WTC11 (cell line): ENCODE measurements around the gene SMC5. TPM values are rescaled to one million over a fixed set of nuclear protein-coding genes. Genes with fewer than 3 reads are reported as not detected.

ENCODE experiments used
- ATAC-seq: fragments of 200-7000 bp; cut with Tn5 transposase; 2 replicates; pipeline ENCODE4 v1.10.0; 2021; ENCODE audit warnings: mild to moderate bottlenecking, moderate library complexity
- CTCF ChIA-PET: fragments of 300-600 bp; sonication (Branson Sonifier 250); formaldehyde crosslinking; loops from one replicate; lab custom pipeline; 2021; ENCODE audit warnings: antibody characterized with exemption; lab: Charles Lee
- POLR2A ChIA-PET: fragments of 350-600 bp; sonication (Branson Sonifier 250); formaldehyde crosslinking; loops from one replicate; lab custom pipeline; 2021; ENCODE audit warnings: antibody characterized with exemption; lab: Charles Lee
- DNase-seq: peaks from one replicate; pipeline ENCODE4 v3.0.0; 2021; ENCODE audit warnings: low spot score
- H3K27ac Mint-ChIP-seq: 2 replicates; pipeline ENCODE4 v1.8.0; 2021; ENCODE audit warnings: mixed read lengths
- H3K27me3 Mint-ChIP-seq: 2 replicates; pipeline ENCODE4 v1.8.0; 2021; ENCODE audit warnings: low read depth, mild to moderate bottlenecking, moderate library complexity, mixed read lengths
- H3K36me3 Mint-ChIP-seq: 2 replicates; pipeline ENCODE4 v1.8.0; 2021; ENCODE audit warnings: mixed read lengths
- H3K4me1 Mint-ChIP-seq: 2 replicates; pipeline ENCODE4 v1.8.0; 2022; ENCODE audit warnings: mixed read lengths
- H3K4me3 Mint-ChIP-seq: 2 replicates; pipeline ENCODE4 v1.8.0; 2021; ENCODE audit warnings: mild to moderate bottlenecking, moderate library complexity, mixed read lengths
- H3K9me3 Mint-ChIP-seq: 2 replicates; pipeline ENCODE4 v1.8.0; 2021; ENCODE audit warnings: mixed read lengths
- ARID4B ChIP-seq: sonication (generic); formaldehyde crosslinking; IDR thresholded peaks from 2 replicates; pipeline ENCODE4 v1.8.0; 2023; ENCODE audit warnings: missing genetic modification reagents, mild to moderate bottlenecking, borderline replicate concordance
- CREB1 ChIP-seq: sonication (generic); formaldehyde crosslinking; IDR thresholded peaks from 2 replicates; pipeline ENCODE4 v1.8.0; 2023; ENCODE audit warnings: mild to moderate bottlenecking, missing genetic modification reagents
- FOXK1 ChIP-seq: sonication (generic); formaldehyde crosslinking; IDR thresholded peaks from 2 replicates; pipeline ENCODE4 v1.8.0; 2022; ENCODE audit warnings: mild to moderate bottlenecking, moderate library complexity, missing genetic modification reagents
- IRF2 ChIP-seq: sonication (generic); formaldehyde crosslinking; IDR thresholded peaks from 2 replicates; pipeline ENCODE4 v1.8.0; 2022; ENCODE audit warnings: low read depth, missing genetic modification reagents, borderline replicate concordance
- MYBL2 ChIP-seq: sonication (generic); formaldehyde crosslinking; IDR thresholded peaks from 2 replicates; pipeline ENCODE4 v1.8.1; 2023; ENCODE audit warnings: mild to moderate bottlenecking, moderate library complexity, missing genetic modification reagents
- NFATC4 ChIP-seq: fragments of 250-450 bp; sonication (Bioruptor Pico); IDR thresholded peaks from 2 replicates; pipeline ENCODE4 v1.9.0; 2021; ENCODE audit warnings: mild to moderate bottlenecking
- NR2C2 ChIP-seq: sonication (generic); formaldehyde crosslinking; IDR thresholded peaks from 2 replicates; pipeline ENCODE4 v1.8.0; 2022; ENCODE audit warnings: mild to moderate bottlenecking, missing genetic modification reagents
- NR3C1 ChIP-seq: sonication (generic); formaldehyde crosslinking; conservative IDR thresholded peaks from 2 replicates; pipeline ENCODE4 v1.8.1; 2023; ENCODE audit warnings: low read depth, mild to moderate bottlenecking, missing genetic modification reagents
- ZNF263 ChIP-seq: sonication (generic); formaldehyde crosslinking; IDR thresholded peaks from 2 replicates; pipeline ENCODE4 v1.8.1; 2022; ENCODE audit warnings: low read depth, mild to moderate bottlenecking, moderate library complexity, missing genetic modification reagents
- ZNF396 ChIP-seq: fragments of 250-450 bp; sonication (Bioruptor Pico); IDR thresholded peaks from 2 replicates; pipeline ENCODE4 v1.8.0; 2021; ENCODE audit warnings: mild to moderate bottlenecking, moderate library complexity, borderline replicate concordance
- ZNF423 ChIP-seq: fragments of 250-450 bp; sonication (Bioruptor Pico); IDR thresholded peaks from 2 replicates; pipeline ENCODE4 v2.1.2; 2022; ENCODE audit warnings: mild to moderate bottlenecking, moderate library complexity
- ZNF532 ChIP-seq: fragments of 250-450 bp; sonication (Bioruptor Pico); IDR thresholded peaks from 2 replicates; pipeline ENCODE4 v1.9.0; 2021; ENCODE audit warnings: mild to moderate bottlenecking, borderline replicate concordance
- total RNA-seq: library from RNA; stranded (reverse); gene quantifications from 3 replicates; pipeline ENCODE4 v1.2.3, GENCODE V29; 2021
- TF ChIP-seq, protein P1 (sequence below): sonication (generic); formaldehyde crosslinking; IDR thresholded peaks from 2 replicates; pipeline ENCODE4 v1.8.0; 2023; ENCODE audit warnings: mild to moderate bottlenecking, missing genetic modification reagents
- TF ChIP-seq, protein P2 (sequence below): sonication (generic); formaldehyde crosslinking; IDR thresholded peaks from 2 replicates; pipeline ENCODE4 v1.8.1; 2023; ENCODE audit warnings: mild to moderate bottlenecking, moderate library complexity, missing genetic modification reagents
- TF ChIP-seq, protein P3 (sequence below): sonication (generic); formaldehyde crosslinking; conservative IDR thresholded peaks from 2 replicates; pipeline ENCODE4 v1.8.1; 2023; ENCODE audit warnings: mild to moderate bottlenecking, low read depth, missing genetic modification reagents, moderate library complexity

SMC5 gene
- total RNA-seq, 1 experiment from 2014 or later, result 20.2 TPM

- ChIA-PET POLR2A (no interaction called here), CTCF (interaction anchor here (1.4 kb wide), 1 partner anchor 14 kb away, joined by 4 read pairs; no protein-coding TSS in a partner anchor)
- no peak overlapping the region for H3K4me3 Mint-ChIP-seq
- TF ChIP-seq NFATC4 (CRISPR knock-in tag) (no peak), MYBL2 (no peak), ZNF532 (CRISPR knock-in tag) (no peak), ARID4B (CRISPR knock-in tag) (no peak), ZNF396 (CRISPR knock-in tag) (no peak), FOXK1 (CRISPR knock-in tag) (no peak), IRF2 (CRISPR knock-in tag) (no peak), NR2C2 (CRISPR knock-in tag) (no peak), NR3C1 (no peak), CREB1 (CRISPR knock-in tag) (no peak), ZNF263 (no peak), ZNF423 (CRISPR knock-in tag) (no peak)
- TF ChIP-seq, protein P1, sequence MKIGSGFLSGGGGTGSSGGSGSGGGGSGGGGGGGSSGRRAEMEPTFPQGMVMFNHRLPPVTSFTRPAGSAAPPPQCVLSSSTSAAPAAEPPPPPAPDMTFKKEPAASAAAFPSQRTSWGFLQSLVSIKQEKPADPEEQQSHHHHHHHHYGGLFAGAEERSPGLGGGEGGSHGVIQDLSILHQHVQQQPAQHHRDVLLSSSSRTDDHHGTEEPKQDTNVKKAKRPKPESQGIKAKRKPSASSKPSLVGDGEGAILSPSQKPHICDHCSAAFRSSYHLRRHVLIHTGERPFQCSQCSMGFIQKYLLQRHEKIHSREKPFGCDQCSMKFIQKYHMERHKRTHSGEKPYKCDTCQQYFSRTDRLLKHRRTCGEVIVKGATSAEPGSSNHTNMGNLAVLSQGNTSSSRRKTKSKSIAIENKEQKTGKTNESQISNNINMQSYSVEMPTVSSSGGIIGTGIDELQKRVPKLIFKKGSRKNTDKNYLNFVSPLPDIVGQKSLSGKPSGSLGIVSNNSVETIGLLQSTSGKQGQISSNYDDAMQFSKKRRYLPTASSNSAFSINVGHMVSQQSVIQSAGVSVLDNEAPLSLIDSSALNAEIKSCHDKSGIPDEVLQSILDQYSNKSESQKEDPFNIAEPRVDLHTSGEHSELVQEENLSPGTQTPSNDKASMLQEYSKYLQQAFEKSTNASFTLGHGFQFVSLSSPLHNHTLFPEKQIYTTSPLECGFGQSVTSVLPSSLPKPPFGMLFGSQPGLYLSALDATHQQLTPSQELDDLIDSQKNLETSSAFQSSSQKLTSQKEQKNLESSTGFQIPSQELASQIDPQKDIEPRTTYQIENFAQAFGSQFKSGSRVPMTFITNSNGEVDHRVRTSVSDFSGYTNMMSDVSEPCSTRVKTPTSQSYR, result no peak
- TF ChIP-seq, protein P2, sequence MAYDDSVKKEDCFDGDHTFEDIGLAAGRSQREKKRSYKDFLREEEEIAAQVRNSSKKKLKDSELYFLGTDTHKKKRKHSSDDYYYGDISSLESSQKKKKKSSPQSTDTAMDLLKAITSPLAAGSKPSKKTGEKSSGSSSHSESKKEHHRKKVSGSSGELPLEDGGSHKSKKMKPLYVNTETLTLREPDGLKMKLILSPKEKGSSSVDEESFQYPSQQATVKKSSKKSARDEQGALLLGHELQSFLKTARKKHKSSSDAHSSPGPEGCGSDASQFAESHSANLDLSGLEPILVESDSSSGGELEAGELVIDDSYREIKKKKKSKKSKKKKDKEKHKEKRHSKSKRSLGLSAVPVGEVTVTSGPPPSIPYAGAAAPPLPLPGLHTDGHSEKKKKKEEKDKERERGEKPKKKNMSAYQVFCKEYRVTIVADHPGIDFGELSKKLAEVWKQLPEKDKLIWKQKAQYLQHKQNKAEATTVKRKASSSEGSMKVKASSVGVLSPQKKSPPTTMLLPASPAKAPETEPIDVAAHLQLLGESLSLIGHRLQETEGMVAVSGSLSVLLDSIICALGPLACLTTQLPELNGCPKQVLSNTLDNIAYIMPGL (CRISPR knock-in tag), result no peak
- TF ChIP-seq, protein P3, sequence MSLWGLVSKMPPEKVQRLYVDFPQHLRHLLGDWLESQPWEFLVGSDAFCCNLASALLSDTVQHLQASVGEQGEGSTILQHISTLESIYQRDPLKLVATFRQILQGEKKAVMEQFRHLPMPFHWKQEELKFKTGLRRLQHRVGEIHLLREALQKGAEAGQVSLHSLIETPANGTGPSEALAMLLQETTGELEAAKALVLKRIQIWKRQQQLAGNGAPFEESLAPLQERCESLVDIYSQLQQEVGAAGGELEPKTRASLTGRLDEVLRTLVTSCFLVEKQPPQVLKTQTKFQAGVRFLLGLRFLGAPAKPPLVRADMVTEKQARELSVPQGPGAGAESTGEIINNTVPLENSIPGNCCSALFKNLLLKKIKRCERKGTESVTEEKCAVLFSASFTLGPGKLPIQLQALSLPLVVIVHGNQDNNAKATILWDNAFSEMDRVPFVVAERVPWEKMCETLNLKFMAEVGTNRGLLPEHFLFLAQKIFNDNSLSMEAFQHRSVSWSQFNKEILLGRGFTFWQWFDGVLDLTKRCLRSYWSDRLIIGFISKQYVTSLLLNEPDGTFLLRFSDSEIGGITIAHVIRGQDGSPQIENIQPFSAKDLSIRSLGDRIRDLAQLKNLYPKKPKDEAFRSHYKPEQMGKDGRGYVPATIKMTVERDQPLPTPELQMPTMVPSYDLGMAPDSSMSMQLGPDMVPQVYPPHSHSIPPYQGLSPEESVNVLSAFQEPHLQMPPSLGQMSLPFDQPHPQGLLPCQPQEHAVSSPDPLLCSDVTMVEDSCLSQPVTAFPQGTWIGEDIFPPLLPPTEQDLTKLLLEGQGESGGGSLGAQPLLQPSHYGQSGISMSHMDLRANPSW, result no peak
- peaks cover 25% of the 10 kb centered on the region for H3K4me1 Mint-ChIP-seq
- H3K9me3 Mint-ChIP-seq, result no peaks in the 10 kb centered on the region
- no peak overlapping the region for H3K27ac Mint-ChIP-seq
- no peak for DNase-seq
- no peaks in the 10 kb centered on the region for H3K36me3 Mint-ChIP-seq
- peaks cover 11% of the 10 kb centered on the region for H3K27me3 Mint-ChIP-seq
- ATAC-seq, result no peak
Observed at GRCh38 chr9:70404261-70404660, 145.5 kb downstream of the SMC5 start.
